Measurements from ENCODE around the gene C6orf136. TPM values are rescaled to one million over a fixed set of nuclear protein-coding genes. Genes with fewer than 3 reads are reported as not detected.
A peak's percentile ranks its signal among the peaks of the same experiment; 100 is the strongest.

C6orf136 gene
- total and polyA plus RNA-seq, 5 donors, result 37.9 to 53.0 (median 46.3) TPM

DNA sequence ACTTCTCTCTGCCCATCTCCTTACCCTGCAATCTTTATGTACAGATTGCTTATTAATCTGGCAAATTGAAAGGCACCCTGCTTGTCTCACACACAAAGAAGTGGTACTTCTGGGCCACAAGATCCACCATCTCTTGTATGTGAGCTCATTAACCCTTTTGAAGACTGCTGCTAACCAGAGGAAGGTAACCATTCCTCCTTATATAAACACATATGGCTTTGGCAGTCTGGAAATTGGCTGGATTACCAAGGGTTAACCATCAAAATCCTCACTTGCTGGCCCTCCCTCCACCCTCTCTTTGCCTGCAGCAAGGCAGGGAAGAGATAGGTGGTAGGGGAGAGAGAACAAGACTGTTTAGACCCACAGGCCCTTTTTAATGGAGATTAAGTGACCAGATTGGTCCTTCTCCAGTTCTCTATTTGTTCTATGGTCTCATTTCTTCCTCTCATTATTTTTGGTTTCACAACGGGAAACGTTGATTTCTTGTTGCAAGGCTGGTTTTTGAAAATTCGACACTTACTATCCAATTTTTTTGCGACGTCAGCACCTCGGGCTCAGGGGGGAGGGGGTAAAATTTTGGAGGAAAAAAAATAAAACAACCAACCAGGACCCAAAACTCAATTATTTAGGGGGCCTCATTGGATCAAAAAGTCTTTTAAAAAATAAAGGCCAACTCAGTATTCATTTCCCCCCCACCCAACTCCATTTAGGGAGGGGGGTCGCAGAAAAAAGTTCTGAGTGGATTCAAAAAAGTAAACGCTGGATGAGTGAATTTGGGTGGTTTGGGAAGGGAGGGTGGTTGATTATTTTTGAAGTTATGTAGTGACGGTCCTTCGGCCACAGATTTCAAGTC lies 30.7 kb upstream of the C6orf136 start:
- Histone ChIP-seq H3K4me1 (ENCODE audit: control insufficient read depth, insufficient read depth, low read length) (peaks cover 6% of the 10 kb centered on the region), H3K4me3 (ENCODE audit: low read length) (peak overlapping the region; percentile 99), H3K9me3 (ENCODE audit: control insufficient read depth, low read length) (no peaks in the 10 kb centered on the region), H3K27ac (ENCODE audit: low read length) (peak overlapping the region; percentile 99), H3K27me3 (ENCODE audit: control insufficient read depth, insufficient read depth) (no peaks in the 10 kb centered on the region)
- under 1% methylated on average over 10 of the region's 10 CpGs for WGBS
- ATAC-seq (no peak), DNase-seq (peak in 1 of 3 donors; percentile 38)
- intact Hi-C loops (cut with DNase I), result no loop called here

GRCh38 chr6:30616811-30617564 lies 29.9 kb upstream of the C6orf136 start, which contains the start of gene PPP1R10:
PPP1R10 (minus strand) TSS chr6:30617243; CDS start chr6:30609944, 7,299 bp downstream.
- intact Hi-C loops (cut with DNase I), result no loop called here
- under 1% methylated on average over 40 of the region's 40 CpGs for WGBS

DNA sequence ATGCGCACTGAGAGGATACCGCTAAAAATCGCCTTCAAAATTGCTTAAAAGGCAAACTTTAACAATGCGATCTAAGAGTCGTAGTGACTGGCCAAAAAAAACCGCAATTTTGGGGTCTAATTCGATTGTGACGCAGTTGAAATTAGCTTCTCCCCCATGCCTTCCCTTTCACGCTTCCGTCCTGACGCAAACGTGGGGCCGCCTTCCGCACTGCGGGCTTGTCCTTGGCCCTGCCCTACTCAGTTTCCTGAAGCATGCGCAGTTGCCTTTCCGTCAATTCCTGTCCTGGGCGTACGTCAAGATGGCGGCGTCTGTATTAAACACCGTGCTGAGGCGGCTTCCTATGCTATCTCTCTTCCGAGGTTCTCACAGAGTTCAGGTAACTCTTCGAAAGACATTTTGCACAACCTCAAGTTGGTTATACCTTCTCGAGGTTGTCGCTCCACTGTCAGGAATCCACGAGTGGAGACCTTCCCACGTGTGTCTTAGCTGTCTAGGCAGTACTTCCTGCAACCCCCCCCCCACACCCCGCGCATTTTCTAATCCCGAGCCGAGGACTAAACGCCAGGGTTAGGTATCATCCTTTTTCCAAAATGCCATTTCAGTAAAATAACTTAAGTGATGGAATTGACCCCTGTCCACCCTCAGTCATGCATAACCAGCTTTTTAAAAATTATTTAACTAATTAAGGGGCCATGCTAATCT lies 29.2 kb upstream of the C6orf136 start, which contains the start of gene MRPS18B:
Gene MRPS18B (plus strand): TSS at position 276 of the 705 bp plus-strand sequence. CDS start 26 bp downstream, at position 302.
- under 1% methylated on average over 34 of the region's 34 CpGs for WGBS
- Histone ChIP-seq H3K4me3 (ENCODE audit: low read length) (peak within 1 kb of the TSS; percentile 99), H3K4me1 (ENCODE audit: control insufficient read depth, insufficient read depth, low read length) (peaks cover 4% of the 10 kb centered on the region), H3K27me3 (ENCODE audit: control insufficient read depth, insufficient read depth) (no peaks in the 10 kb centered on the region), H3K27ac (ENCODE audit: low read length) (peak within 1 kb of the TSS; percentile 99), H3K9me3 (ENCODE audit: control insufficient read depth, low read length) (no peaks in the 10 kb centered on the region)
- ATAC-seq, result peak; percentile 91 to 92
- DNase-seq, result peak; percentile 99
- intact Hi-C loops (cut with DNase I), result no loop called here

More at GRCh38 chr6:30616811-30617564, 29.9 kb upstream of the C6orf136 start, which contains the start of gene PPP1R10:
- H3K4me1 ChIP-seq (ENCODE audit: control insufficient read depth, insufficient read depth, low read length), result peaks cover 6% of the 10 kb centered on the region
- H3K4me3 ChIP-seq (ENCODE audit: low read length), result peak within 1 kb of the TSS; percentile 99
- peak; percentile 90 to 92 for ATAC-seq
- DNase-seq, result peak; percentile 99
- H3K27me3 ChIP-seq (ENCODE audit: control insufficient read depth, insufficient read depth), result no peaks in the 10 kb centered on the region
- H3K9me3 ChIP-seq (ENCODE audit: control insufficient read depth, low read length), result no peaks in the 10 kb centered on the region
- peak within 1 kb of the TSS; percentile 99 for H3K27ac ChIP-seq (ENCODE audit: low read length)

DNA sequence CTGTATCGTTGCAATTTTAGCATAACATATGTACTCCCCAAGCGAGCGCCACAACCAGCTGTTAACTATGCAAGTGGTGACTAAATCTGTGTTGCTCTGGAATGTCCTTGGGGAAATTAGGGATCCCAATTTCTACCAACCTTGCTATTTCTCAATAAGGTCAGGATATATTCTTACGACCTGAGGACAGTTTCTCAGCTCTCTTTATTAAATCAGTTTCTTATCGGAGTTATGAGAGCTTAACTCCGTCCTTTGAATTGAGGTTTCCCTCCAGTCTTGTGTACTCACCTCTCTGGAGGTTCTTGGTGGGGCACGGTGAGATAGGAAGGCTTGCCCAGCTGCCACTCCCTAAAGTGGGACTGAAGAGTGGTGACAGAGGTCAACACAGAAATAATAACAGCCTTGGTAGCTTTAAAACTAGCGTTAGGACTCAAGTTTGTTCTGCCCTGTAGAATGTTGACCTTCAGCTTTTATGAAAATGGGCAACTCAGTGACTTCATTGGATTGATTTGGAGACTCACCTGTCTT lies 28.6 kb upstream of the C6orf136 start:
- H3K4me1 ChIP-seq (ENCODE audit: control insufficient read depth, insufficient read depth, low read length), result peaks cover 4% of the 10 kb centered on the region
- H3K27me3 ChIP-seq (ENCODE audit: control insufficient read depth, insufficient read depth), result no peaks in the 10 kb centered on the region
- 6% methylated on average over 8 of the region's 8 CpGs for WGBS
- ATAC-seq (no peak), DNase-seq (no peak)
- peak overlapping the region; percentile 76 for H3K4me3 ChIP-seq (ENCODE audit: low read length)
- H3K9me3 ChIP-seq (ENCODE audit: control insufficient read depth, low read length), result no peaks in the 10 kb centered on the region
- peak overlapping the region; percentile 85 for H3K27ac ChIP-seq (ENCODE audit: low read length)
- intact Hi-C loops (cut with DNase I), result no loop called here

- Histone ChIP-seq H3K27me3 (ENCODE audit: control insufficient read depth, insufficient read depth) (no peaks in the 10 kb centered on the region), H3K9me3 (ENCODE audit: control insufficient read depth, low read length) (no peaks in the 10 kb centered on the region), H3K4me3 (ENCODE audit: low read length) (no peak overlapping the region), H3K4me1 (ENCODE audit: control insufficient read depth, insufficient read depth, low read length) (peaks cover under 1% of the 10 kb centered on the region), H3K27ac (ENCODE audit: low read length) (no peak overlapping the region)
- intact Hi-C loops (cut with DNase I), result no loop called here
- DNase-seq (no peak), ATAC-seq (no peak)
- WGBS, result 94% methylated on average over 11 of the region's 11 CpGs
These were observed 27.4 kb upstream of the C6orf136 start for GRCh38 chr6:30619561-30619960.

DNA sequence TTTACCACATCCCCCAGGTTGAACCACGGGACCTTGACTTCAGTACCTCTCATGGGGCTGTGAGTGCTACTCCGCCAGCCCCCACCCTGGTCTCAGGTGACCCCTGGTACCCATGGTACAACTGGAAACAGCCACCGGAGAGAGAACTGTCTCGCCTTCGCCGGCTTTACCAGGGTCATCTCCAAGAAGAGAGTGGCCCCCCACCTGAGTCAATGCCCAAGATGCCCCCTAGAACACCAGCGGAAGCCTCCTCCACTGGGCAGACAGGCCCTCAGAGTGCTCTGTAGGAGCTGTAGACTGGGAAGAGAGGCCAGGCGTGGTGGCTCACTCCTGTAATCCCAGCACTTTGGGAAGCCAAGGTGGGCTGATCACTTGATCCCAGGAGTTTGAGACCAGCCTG lies 21.4 kb upstream of the C6orf136 start:
- H3K4me3 ChIP-seq (ENCODE audit: low read length), result no peak overlapping the region
- no peak for DNase-seq
- ATAC-seq, result no peak
- WGBS, result 96% methylated on average over 8 of the region's 8 CpGs
- no peaks in the 10 kb centered on the region for H3K27me3 ChIP-seq (ENCODE audit: control insufficient read depth, insufficient read depth)
- no peaks in the 10 kb centered on the region for H3K9me3 ChIP-seq (ENCODE audit: control insufficient read depth, low read length)
- H3K27ac ChIP-seq (ENCODE audit: low read length), result no peak overlapping the region
- H3K4me1 ChIP-seq (ENCODE audit: control insufficient read depth, insufficient read depth, low read length), result no peaks in the 10 kb centered on the region
- intact Hi-C loops (cut with DNase I), result no loop called here

DNA sequence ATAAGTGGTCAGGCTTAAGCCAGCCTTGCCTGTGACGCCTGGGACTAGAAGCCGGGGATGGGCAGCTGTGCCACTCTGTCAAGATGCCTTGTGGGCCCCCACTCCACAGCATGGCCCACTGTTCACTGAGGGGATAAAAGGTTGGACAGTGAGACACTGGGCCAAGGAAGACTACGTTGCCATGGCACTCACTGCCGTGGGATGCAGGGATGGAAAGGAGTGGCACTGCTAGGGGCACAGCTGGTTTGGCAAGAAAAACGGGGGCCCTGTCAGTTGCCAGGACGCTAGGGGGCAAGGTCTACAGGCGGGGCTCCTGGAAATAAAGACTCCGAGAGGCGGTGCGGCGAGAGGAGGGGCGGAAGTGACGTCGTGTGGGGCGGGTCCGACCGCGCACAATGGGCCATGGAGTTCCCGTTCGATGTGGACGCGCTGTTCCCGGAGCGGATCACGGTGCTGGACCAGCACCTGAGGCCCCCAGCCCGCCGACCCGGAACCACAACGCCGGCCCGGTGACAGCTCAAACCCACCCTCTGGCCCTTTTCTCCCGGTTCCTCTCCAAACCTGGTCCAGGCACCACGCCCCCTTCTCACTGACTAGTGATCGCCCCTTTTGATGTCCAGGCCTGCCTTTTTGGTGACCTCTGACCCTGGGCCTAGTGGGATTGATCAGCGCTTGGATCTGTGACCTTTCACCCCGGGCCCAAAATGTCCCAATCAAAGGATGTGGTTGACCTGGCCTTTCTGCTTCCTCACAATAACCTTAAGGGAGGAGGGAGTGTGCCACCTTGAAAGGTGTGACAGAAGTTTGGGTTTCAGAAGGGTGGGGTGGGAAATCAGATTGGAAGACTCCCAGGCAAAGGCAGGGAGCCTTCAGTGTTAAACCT lies 20.2 kb upstream of the C6orf136 start, which contains the start of gene ATAT1:
Gene ATAT1 (plus strand): TSS at position 391 of the 883 bp plus-strand sequence.
- peak; percentile 96 for ATAC-seq
- WGBS, result 3% methylated on average over 36 of the region's 36 CpGs
- DNase-seq, result peak; percentile 91 to 97 (median 96)
- no peaks in the 10 kb centered on the region for H3K4me1 ChIP-seq (ENCODE audit: control insufficient read depth, insufficient read depth, low read length)
- H3K9me3 ChIP-seq (ENCODE audit: control insufficient read depth, low read length), result no peaks in the 10 kb centered on the region
- peak within 1 kb of the TSS; percentile 85 for H3K27ac ChIP-seq (ENCODE audit: low read length)
- intact Hi-C loops (cut with DNase I), result no loop called here
- H3K27me3 ChIP-seq (ENCODE audit: control insufficient read depth, insufficient read depth), result no peaks in the 10 kb centered on the region
- H3K4me3 ChIP-seq (ENCODE audit: low read length), result peak within 1 kb of the TSS; percentile 45

- no peak overlapping the region for H3K4me3 ChIP-seq (ENCODE audit: low read length)
- no peak overlapping the region for H3K27ac ChIP-seq (ENCODE audit: low read length)
- intact Hi-C loops (cut with DNase I), result no loop called here
- 99% methylated on average over 3 of the region's 3 CpGs for WGBS
- H3K27me3 ChIP-seq (ENCODE audit: control insufficient read depth, insufficient read depth), result no peaks in the 10 kb centered on the region
- DNase-seq, result no peak
- H3K9me3 ChIP-seq (ENCODE audit: control insufficient read depth, low read length), result no peaks in the 10 kb centered on the region
- no peaks in the 10 kb centered on the region for H3K4me1 ChIP-seq (ENCODE audit: control insufficient read depth, insufficient read depth, low read length)
- ATAC-seq, result no peak
These were observed 11.1 kb upstream of the C6orf136 start for GRCh38 chr6:30635834-30636233.

DNA sequence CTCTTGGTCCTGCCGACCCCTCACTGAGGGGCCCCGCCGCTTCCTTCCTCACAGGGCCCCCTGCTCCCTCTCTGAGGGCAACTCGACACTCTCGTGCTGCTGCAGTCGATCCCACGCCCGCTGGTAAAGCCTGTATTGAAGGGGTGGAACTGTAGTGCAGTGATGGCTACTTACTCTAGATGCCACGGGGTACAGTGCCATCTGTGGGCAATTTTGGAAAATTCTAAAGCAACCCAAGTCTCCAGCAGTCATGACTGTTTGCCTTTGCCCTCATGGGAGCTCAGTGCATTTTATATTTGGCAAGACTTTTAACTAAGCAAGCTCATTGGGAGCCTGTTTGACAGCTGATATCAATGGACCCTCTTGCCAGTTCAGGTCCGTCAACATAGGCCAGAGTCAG lies 6.5 kb upstream of the C6orf136 start:
- ATAC-seq, result no peak
- intact Hi-C loops (cut with DNase I), result no loop called here
- WGBS, result 81% methylated on average over 10 of the region's 10 CpGs

GRCh38 chr6:30641048-30641447 lies 5.9 kb upstream of the C6orf136 start:
- intact Hi-C loops (cut with DNase I), result no loop called here
- H3K4me3 ChIP-seq (ENCODE audit: low read length), result no peak overlapping the region
- H3K27ac ChIP-seq (ENCODE audit: low read length), result no peak overlapping the region
- no peaks in the 10 kb centered on the region for H3K4me1 ChIP-seq (ENCODE audit: control insufficient read depth, insufficient read depth, low read length)
- ATAC-seq (no peak), DNase-seq (no peak)
- 86% methylated on average over 1 of the region's 1 CpG for WGBS
- H3K9me3 ChIP-seq (ENCODE audit: control insufficient read depth, low read length), result no peaks in the 10 kb centered on the region
- no peaks in the 10 kb centered on the region for H3K27me3 ChIP-seq (ENCODE audit: control insufficient read depth, insufficient read depth)

More for the DNA sequence above, 6.5 kb upstream of the C6orf136 start:
- H3K27ac ChIP-seq (ENCODE audit: low read length), result no peak overlapping the region
- H3K4me3 ChIP-seq (ENCODE audit: low read length), result no peak overlapping the region
- H3K4me1 ChIP-seq (ENCODE audit: control insufficient read depth, insufficient read depth, low read length), result no peaks in the 10 kb centered on the region
- H3K9me3 ChIP-seq (ENCODE audit: control insufficient read depth, low read length), result no peaks in the 10 kb centered on the region
- no peak for DNase-seq
- no peaks in the 10 kb centered on the region for H3K27me3 ChIP-seq (ENCODE audit: control insufficient read depth, insufficient read depth)

Measured in right cardiac atrium (tissue), 5 donors.